Measurements from ENCODE around the gene OLFM3. TPM values are rescaled to one million over a fixed set of nuclear protein-coding genes. Genes with fewer than 3 reads are reported as not detected.

Gene OLFM3
- total and polyA plus RNA-seq, 8 donors: 0.15 to 2.4 TPM; not detected in 6

DNA sequence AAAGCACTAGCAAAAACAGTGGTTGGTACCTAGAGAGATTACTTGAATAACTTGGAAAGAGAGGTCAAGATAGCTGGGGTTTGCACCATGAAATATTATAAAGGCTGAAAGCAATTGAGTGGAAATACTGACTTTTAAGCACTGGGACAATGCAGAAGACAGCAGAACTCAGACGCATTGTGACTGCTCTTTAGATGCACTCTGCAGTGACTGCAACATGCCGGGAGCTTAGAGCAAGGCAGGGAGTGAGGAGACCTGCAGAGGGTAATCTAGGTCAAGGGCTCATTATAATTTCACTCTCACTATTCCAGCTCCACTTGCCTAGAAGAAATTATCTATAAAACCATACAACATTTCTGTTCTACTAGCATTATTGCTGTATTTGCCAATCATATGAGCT lies 36.6 kb downstream of the OLFM3 start:
- Histone ChIP-seq H3K36me3 (no peaks in the 10 kb centered on the region), H3K27ac (no peak overlapping the region), H3K9me3 (no peaks in the 10 kb centered on the region), H3K4me3 (no peak overlapping the region), H3K27me3 (no peaks in the 10 kb centered on the region), H3K4me1 (no peaks in the 10 kb centered on the region)
- intact Hi-C loops (cut with DNase I; ENCODE audit: low total_unique reads): no loop called here
- 68 to 88% (median 82%) methylated on average over 2 of the region's 2 CpGs for WGBS, 5 donors
- TF ChIP-seq EP300 (IDR thresholded peaks at IDR 0.05) (no peak), POLR2AphosphoS5 (IDR thresholded peaks at IDR 0.05) (no peak), CTCF (IDR thresholded peaks at IDR 0.05) (no peak), POLR2A (IDR thresholded peaks at IDR 0.05) (no peak)
- no peak for DNase-seq

DNA sequence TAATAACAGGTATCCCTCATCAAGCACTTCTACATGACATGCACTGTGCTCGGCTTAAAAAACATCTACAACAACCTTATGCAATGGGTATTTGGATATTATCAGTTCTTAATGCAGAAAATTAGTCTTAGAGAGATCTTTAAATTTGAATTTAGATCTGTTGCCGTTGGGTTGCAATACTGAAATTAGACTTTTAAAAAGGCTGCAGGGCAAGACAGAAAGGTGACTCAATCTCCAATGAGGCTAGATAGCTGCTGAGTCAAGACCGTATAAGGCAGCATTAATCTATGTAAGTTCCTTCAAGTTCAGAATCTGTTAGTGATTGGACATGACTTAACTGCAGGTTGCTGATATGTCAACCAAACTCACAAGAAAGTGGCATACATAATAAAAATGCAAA lies 37.3 kb downstream of the OLFM3 start:
- DNase-seq: no peak
- no peak for TF ChIP-seq CTCF (IDR thresholded peaks at IDR 0.05)
- no peak for TF ChIP-seq EP300 (IDR thresholded peaks at IDR 0.05)
- TF ChIP-seq POLR2AphosphoS5 (IDR thresholded peaks at IDR 0.05): no peak
- TF ChIP-seq POLR2A (IDR thresholded peaks at IDR 0.05): no peak
- Histone ChIP-seq H3K9me3 (no peaks in the 10 kb centered on the region), H3K27ac (no peak overlapping the region), H3K36me3 (no peaks in the 10 kb centered on the region), H3K4me1 (no peaks in the 10 kb centered on the region), H3K4me3 (no peak overlapping the region), H3K27me3 (no peaks in the 10 kb centered on the region)
- intact Hi-C loops (cut with DNase I; ENCODE audit: low total_unique reads): no loop called here
- WGBS, 5 donors: 73 to 88% (median 85%) methylated on average over 3 of the region's 3 CpGs

DNA sequence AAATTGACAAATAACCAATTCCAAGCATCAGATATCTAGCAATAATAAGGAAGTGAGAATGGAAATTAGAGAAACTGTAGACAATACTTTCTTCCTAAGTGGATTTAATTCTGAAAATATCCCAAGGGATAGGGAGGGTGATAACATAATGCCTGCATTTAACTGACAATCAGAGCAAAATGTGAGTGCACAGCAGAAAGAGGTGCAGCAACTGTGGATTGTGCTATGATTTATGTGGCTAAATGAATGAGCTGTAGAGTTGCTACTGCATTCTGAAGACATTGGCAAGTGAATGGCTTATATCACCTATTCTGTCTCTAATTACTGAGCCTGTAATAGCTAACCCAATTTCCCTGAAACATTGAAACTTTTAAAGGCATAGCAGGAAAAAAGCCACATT lies 39.0 kb downstream of the OLFM3 start:
- no peaks in the 10 kb centered on the region for H3K4me1 ChIP-seq
- H3K27ac ChIP-seq: no peak overlapping the region
- no peaks in the 10 kb centered on the region for H3K9me3 ChIP-seq
- H3K36me3 ChIP-seq: no peaks in the 10 kb centered on the region
- no peak overlapping the region for H3K4me3 ChIP-seq
- intact Hi-C loops (cut with DNase I; ENCODE audit: low total_unique reads): no loop called here
- no peaks in the 10 kb centered on the region for H3K27me3 ChIP-seq
- no peak for DNase-seq
- TF ChIP-seq POLR2AphosphoS5 (IDR thresholded peaks at IDR 0.05) (no peak), POLR2A (IDR thresholded peaks at IDR 0.05) (no peak)

GRCh38 chr1:101953623-101954022 lies 43.1 kb downstream of the OLFM3 start:
- Histone ChIP-seq H3K27me3 (no peaks in the 10 kb centered on the region), H3K9me3 (no peaks in the 10 kb centered on the region)
- TF ChIP-seq CTCF (IDR thresholded peaks at IDR 0.05) (no peak), EP300 (IDR thresholded peaks at IDR 0.05) (no peak), POLR2AphosphoS5 (IDR thresholded peaks at IDR 0.05) (no peak), POLR2A (IDR thresholded peaks at IDR 0.05) (no peak)

GRCh38 chr1:101945884-101946283 lies 50.8 kb downstream of the OLFM3 start:
- no peaks in the 10 kb centered on the region for H3K27me3 ChIP-seq
- peak in 1 of 2 donors; percentile 4 for DNase-seq
- no peaks in the 10 kb centered on the region for H3K9me3 ChIP-seq
- no peak overlapping the region for H3K27ac ChIP-seq
- TF ChIP-seq POLR2A (IDR thresholded peaks at IDR 0.05): no peak
- no peak for TF ChIP-seq EP300 (IDR thresholded peaks at IDR 0.05)
- no peak for TF ChIP-seq CTCF (IDR thresholded peaks at IDR 0.05)
- no peak for TF ChIP-seq POLR2AphosphoS5 (IDR thresholded peaks at IDR 0.05)
- intact Hi-C loops (cut with DNase I; ENCODE audit: low total_unique reads): no loop called here
- no peaks in the 10 kb centered on the region for H3K4me1 ChIP-seq
- H3K36me3 ChIP-seq: no peaks in the 10 kb centered on the region
- 39 to 66% (median 43%) methylated on average over 1 of the region's 1 CpG for WGBS, 5 donors
- H3K4me3 ChIP-seq: no peak overlapping the region

More at GRCh38 chr1:101953623-101954022, 43.1 kb downstream of the OLFM3 start:
- Histone ChIP-seq H3K36me3 (no peaks in the 10 kb centered on the region), H3K27ac (no peak overlapping the region), H3K4me3 (no peak overlapping the region), H3K4me1 (no peaks in the 10 kb centered on the region)
- DNase-seq: no peak
- intact Hi-C loops (cut with DNase I; ENCODE audit: low total_unique reads): no loop called here
- 36 to 48% (median 47%) methylated on average over 1 of the region's 1 CpG for WGBS, 5 donors

Measured in stomach (tissue), 9 donors.